ENCODE data around the gene CNN2.
A peak's percentile ranks its signal among the peaks of the same experiment; 100 is the strongest.

Gene CNN2

GRCh38 chr19:990119-990571 lies 36.3 kb upstream of the CNN2 start:
- DNase-seq, result no peak
- Mint-ChIP-seq H3K27ac (no peak overlapping the region), H3K27me3 (ENCODE audit: low read depth, poor library complexity) (peaks cover 4% of the 10 kb centered on the region)

GRCh38 chr19:990746-991145 lies 35.7 kb upstream of the CNN2 start:
- H3K4me1 Mint-ChIP-seq, result peaks cover 24% of the 10 kb centered on the region
- TF ChIP-seq CTCF (IDR thresholded peaks at IDR 0.05), result no peak
- no peak overlapping the region for H3K27ac Mint-ChIP-seq
- peaks cover 17% of the 10 kb centered on the region for H3K36me3 Mint-ChIP-seq (ENCODE audit: low read depth)
- peaks cover 9% of the 10 kb centered on the region for H3K27me3 Mint-ChIP-seq (ENCODE audit: low read depth, poor library complexity)
- no peak for DNase-seq
- no peak overlapping the region for H3K4me3 Mint-ChIP-seq
- no peaks in the 10 kb centered on the region for H3K9me3 Mint-ChIP-seq

More at GRCh38 chr19:990119-990571, 36.3 kb upstream of the CNN2 start:
- H3K4me3 Mint-ChIP-seq, result no peak overlapping the region
- H3K36me3 Mint-ChIP-seq (ENCODE audit: low read depth), result peaks cover 17% of the 10 kb centered on the region
- H3K4me1 Mint-ChIP-seq, result peaks cover 30% of the 10 kb centered on the region
- H3K9me3 Mint-ChIP-seq, result no peaks in the 10 kb centered on the region
- TF ChIP-seq CTCF (IDR thresholded peaks at IDR 0.05), result no peak

- Mint-ChIP-seq H3K36me3 (ENCODE audit: low read depth) (peaks cover 17% of the 10 kb centered on the region), H3K4me1 (peaks cover 23% of the 10 kb centered on the region), H3K4me3 (no peak overlapping the region), H3K27ac (no peak overlapping the region), H3K9me3 (no peaks in the 10 kb centered on the region), H3K27me3 (ENCODE audit: low read depth, poor library complexity) (peaks cover 14% of the 10 kb centered on the region)
- DNase-seq, result peak; percentile 69
- no peak for TF ChIP-seq CTCF (IDR thresholded peaks at IDR 0.05)
Measured at GRCh38 chr19:991174-991931, 35.1 kb upstream of the CNN2 start.

GRCh38 chr19:991932-992669 lies 34.3 kb upstream of the CNN2 start:
- DNase-seq, result no peak
- H3K27me3 Mint-ChIP-seq (ENCODE audit: low read depth, poor library complexity), result peaks cover 22% of the 10 kb centered on the region
- no peak overlapping the region for H3K4me3 Mint-ChIP-seq
- H3K27ac Mint-ChIP-seq, result no peak overlapping the region
- H3K4me1 Mint-ChIP-seq, result peaks cover 23% of the 10 kb centered on the region
- H3K36me3 Mint-ChIP-seq (ENCODE audit: low read depth), result peaks cover 10% of the 10 kb centered on the region
- H3K9me3 Mint-ChIP-seq, result no peaks in the 10 kb centered on the region
- no peak for TF ChIP-seq CTCF (IDR thresholded peaks at IDR 0.05)

GRCh38 chr19:992670-993055 lies 33.7 kb upstream of the CNN2 start:
- H3K4me3 Mint-ChIP-seq, result no peak overlapping the region
- DNase-seq, result no peak
- H3K4me1 Mint-ChIP-seq, result peaks cover 24% of the 10 kb centered on the region
- peaks cover 28% of the 10 kb centered on the region for H3K27me3 Mint-ChIP-seq (ENCODE audit: low read depth, poor library complexity)
- H3K27ac Mint-ChIP-seq, result peak overlapping the region; percentile 36
- H3K36me3 Mint-ChIP-seq (ENCODE audit: low read depth), result peaks cover 10% of the 10 kb centered on the region
- TF ChIP-seq CTCF (IDR thresholded peaks at IDR 0.05), result no peak
- no peaks in the 10 kb centered on the region for H3K9me3 Mint-ChIP-seq
